Uterus (tissue), 4 donors: ENCODE results near the gene LPP. TPM values are rescaled to one million over a fixed set of nuclear protein-coding genes. Genes with fewer than 3 reads are reported as not detected.

Experiments used
- DNase-seq, 2 donors: peaks; one replicate each; pipeline ENCODE4 v3.0.0-alpha.2; 2019 to 2020
- H3K27ac ChIP-seq, 2 donors: fragments of 200-600 bp; sonication (generic); 1 replicate in 1 of 2; 2 replicates in 1 of 2; pipeline ENCODE4 v1.5.1; 2016 to 2018
- H3K27me3 ChIP-seq, 2 donors: fragments of 200-600 bp; sonication (generic); one replicate each; pipeline ENCODE4 v1.5.1; 2018 to 2019; ENCODE audit warnings: control low read depth in 1 of 2
- H3K36me3 ChIP-seq, 2 donors: fragments of 200-600 bp; sonication (generic); one replicate each; pipeline ENCODE4 v1.5.1; 2019; ENCODE audit warnings: control low read depth in 1 of 2
- H3K4me1 ChIP-seq, 2 donors: fragments of 200-600 bp; sonication (generic); one replicate each; pipeline ENCODE4 v1.5.1; 2018 to 2019; ENCODE audit warnings: control low read depth in 1 of 2
- H3K4me3 ChIP-seq, 2 donors: fragments of 200-600 bp; sonication (generic); 1 replicate in 1 of 2; 2 replicates in 1 of 2; pipeline ENCODE4 v1.5.1; 2018 to 2019; ENCODE audit warnings: mild to moderate bottlenecking in 1 of 2
- H3K9me3 ChIP-seq, 2 donors: fragments of 200-600 bp; sonication (generic); one replicate each; pipeline ENCODE4 v1.5.1; 2019; ENCODE audit warnings: control low read depth in 1 of 2
- POLR2A ChIP-seq, 2 donors: fragments of 450-650 bp; IDR thresholded peaks; one replicate each; pipeline ENCODE4 v1.6.1; 2016; ENCODE audit warnings: antibody characterized with exemption in 2 of 2, mild to moderate bottlenecking in 1 of 2, moderate library complexity in 1 of 2
- intact Hi-C: fragments of 100-400 bp; cut with DNase I; formaldehyde crosslinking; loops from one replicate; pipeline ENCODE4 v1.15.1; 2023; ENCODE audit warnings: low total_unique reads
- total RNA-seq, 4 donors: library from RNA; depleted of rRNA in 3 of 4; stranded (reverse); fragments of >200 nt in 3 of 4; gene quantifications; one replicate each; pipeline versions ENCODE4 v1.1.0 to v1.2.4, GENCODE V29; 2014 to 2023
- TF ChIP-seq, protein P1 (sequence below), 4 experiments: fragments of 200-600 bp in 2 of 4; fragments of 450-650 bp in 2 of 4; sonication (generic) in 2 of 4; IDR thresholded peaks; one replicate each; pipeline ENCODE4 v1.5.1; 2016 to 2019; ENCODE audit warnings: antibody characterized with exemption in 4 of 4, mild to moderate bottlenecking in 2 of 4, moderate library complexity in 1 of 4
- donor health status: DM: yes; HTN: yes; CAD: no.

LPP gene
- total RNA-seq, 4 donors from 2014 or later = 180 to 1,374 (median 712) TPM

- H3K27ac ChIP-seq = peak overlapping the region; percentile 39 to 43
- no peaks in the 10 kb centered on the region for H3K27me3 ChIP-seq
- TF ChIP-seq, protein P1, sequence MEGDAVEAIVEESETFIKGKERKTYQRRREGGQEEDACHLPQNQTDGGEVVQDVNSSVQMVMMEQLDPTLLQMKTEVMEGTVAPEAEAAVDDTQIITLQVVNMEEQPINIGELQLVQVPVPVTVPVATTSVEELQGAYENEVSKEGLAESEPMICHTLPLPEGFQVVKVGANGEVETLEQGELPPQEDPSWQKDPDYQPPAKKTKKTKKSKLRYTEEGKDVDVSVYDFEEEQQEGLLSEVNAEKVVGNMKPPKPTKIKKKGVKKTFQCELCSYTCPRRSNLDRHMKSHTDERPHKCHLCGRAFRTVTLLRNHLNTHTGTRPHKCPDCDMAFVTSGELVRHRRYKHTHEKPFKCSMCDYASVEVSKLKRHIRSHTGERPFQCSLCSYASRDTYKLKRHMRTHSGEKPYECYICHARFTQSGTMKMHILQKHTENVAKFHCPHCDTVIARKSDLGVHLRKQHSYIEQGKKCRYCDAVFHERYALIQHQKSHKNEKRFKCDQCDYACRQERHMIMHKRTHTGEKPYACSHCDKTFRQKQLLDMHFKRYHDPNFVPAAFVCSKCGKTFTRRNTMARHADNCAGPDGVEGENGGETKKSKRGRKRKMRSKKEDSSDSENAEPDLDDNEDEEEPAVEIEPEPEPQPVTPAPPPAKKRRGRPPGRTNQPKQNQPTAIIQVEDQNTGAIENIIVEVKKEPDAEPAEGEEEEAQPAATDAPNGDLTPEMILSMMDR (IDR thresholded peaks at IDR 0.05) = no peak
- TF ChIP-seq POLR2A (IDR thresholded peaks at IDR 0.05) = no peak
- no peak for DNase-seq
- intact Hi-C loops = no loop called here
- no peaks in the 10 kb centered on the region for H3K36me3 ChIP-seq
- no peaks in the 10 kb centered on the region for H3K9me3 ChIP-seq
- H3K4me3 ChIP-seq = no peak overlapping the region
- no peaks in the 10 kb centered on the region for H3K4me1 ChIP-seq
Observed at GRCh38 chr3:188853856-188854771, 700.2 kb downstream of the LPP start.

- DNase-seq = no peak
- no peak overlapping the region for H3K4me3 ChIP-seq
- intact Hi-C loops = no loop called here
- H3K9me3 ChIP-seq = no peaks in the 10 kb centered on the region
- no peak for TF ChIP-seq POLR2A (IDR thresholded peaks at IDR 0.05)
- TF ChIP-seq, protein P1 (IDR thresholded peaks at IDR 0.05) = no peak
- no peaks in the 10 kb centered on the region for H3K4me1 ChIP-seq
- H3K27me3 ChIP-seq = no peaks in the 10 kb centered on the region
- no peaks in the 10 kb centered on the region for H3K36me3 ChIP-seq
- peak overlapping the region; percentile 39 to 43 for H3K27ac ChIP-seq
Observed at GRCh38 chr3:188854772-188855149, 700.8 kb downstream of the LPP start.

DNA sequence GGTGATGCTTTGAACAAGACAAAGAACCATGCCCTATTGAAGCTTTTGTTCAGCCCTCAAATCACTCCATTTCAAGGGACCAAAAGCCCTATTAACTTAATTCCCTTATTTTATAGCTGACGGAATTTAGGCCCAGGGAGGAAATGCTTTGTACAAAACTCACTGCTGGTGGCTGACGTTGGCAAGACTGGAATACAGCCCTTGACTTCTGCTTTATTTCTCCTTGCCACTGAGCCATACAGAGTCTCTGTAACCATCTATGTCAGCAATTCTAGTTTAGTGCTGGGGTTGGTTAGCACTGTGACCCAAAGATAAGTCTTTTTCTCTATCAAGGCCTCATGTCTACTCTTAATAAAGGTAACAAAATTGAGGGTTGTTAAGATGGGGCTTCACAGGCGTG, 701.7 kb downstream of the LPP start:
- no peaks in the 10 kb centered on the region for H3K36me3 ChIP-seq
- H3K9me3 ChIP-seq = no peaks in the 10 kb centered on the region
- TF ChIP-seq, protein P1 (IDR thresholded peaks at IDR 0.05) = no peak
- no peak for TF ChIP-seq POLR2A (IDR thresholded peaks at IDR 0.05)
- DNase-seq = no peak
- no peak overlapping the region for H3K4me3 ChIP-seq
- no peak overlapping the region for H3K27ac ChIP-seq
- no peaks in the 10 kb centered on the region for H3K4me1 ChIP-seq
- no peaks in the 10 kb centered on the region for H3K27me3 ChIP-seq
- intact Hi-C loops = no loop called here

DNA sequence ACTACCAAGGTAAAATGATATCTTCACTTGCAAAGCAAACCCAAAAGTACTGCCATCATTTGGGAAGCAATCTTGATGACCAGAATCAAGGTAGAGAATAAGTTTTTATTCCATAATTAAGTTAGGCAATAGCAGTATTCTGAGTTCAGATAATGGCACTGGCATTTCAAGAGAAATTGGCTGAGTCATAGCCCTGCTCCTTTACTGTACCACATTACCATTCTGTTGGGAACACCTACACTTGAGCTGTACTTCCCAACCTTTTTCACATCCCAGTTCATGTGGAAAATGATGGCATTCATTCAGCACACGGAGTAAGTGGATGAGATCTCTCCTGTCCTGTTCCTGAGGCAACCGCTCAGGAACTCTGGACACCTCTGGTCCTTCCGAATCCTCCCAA, 706.2 kb downstream of the LPP start:
- intact Hi-C loops = no loop called here
- no peaks in the 10 kb centered on the region for H3K36me3 ChIP-seq
- DNase-seq = no peak
- H3K27me3 ChIP-seq = no peaks in the 10 kb centered on the region
- TF ChIP-seq, protein P1 (IDR thresholded peaks at IDR 0.05) = no peak
- no peak for TF ChIP-seq POLR2A (IDR thresholded peaks at IDR 0.05)
- H3K4me3 ChIP-seq = no peak overlapping the region
- no peaks in the 10 kb centered on the region for H3K9me3 ChIP-seq
- peaks cover 0 to 5% of the 10 kb centered on the region in 2 donors for H3K4me1 ChIP-seq
- no peak overlapping the region for H3K27ac ChIP-seq
